ENCODE data around the gene SSC4D.

DNA sequence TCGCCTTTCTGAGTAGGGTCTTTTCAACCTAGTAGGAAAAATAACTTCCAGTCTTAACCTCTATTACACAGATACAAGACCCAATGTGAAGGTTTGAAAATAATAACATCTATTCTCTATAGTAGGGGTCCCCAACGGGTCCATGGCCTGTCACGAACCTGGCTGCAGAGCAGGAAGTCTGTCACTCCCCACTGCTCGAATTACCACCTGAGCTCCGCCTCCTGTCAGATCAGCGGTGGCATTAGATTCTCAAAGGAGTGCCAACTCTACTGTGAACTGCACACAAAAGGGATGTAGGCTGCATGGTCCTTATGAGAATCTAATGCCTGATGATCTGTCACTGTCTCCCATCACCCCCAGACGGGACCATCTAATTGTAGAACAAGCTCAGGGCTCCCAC, 58.1 kb downstream of the SSC4D start:
- TF ChIP-seq HDGF (IDR thresholded peaks at IDR 0.05; ENCODE audit: borderline replicate concordance) (no peak), SP1 (IDR thresholded peaks at IDR 0.05) (no peak), ZNF384 (IDR thresholded peaks at IDR 0.05) (no peak), BHLHE40 (IDR thresholded peaks at IDR 0.05; ENCODE audit: borderline replicate concordance) (no peak), NFRKB (IDR thresholded peaks at IDR 0.05) (no peak), TARDBP (IDR thresholded peaks at IDR 0.05) (no peak), L3MBTL2 (conservative IDR thresholded peaks at IDR 0.05) (no peak), SUZ12 (IDR thresholded peaks at IDR 0.05) (no peak)
- TF ChIP-seq, protein P1, sequence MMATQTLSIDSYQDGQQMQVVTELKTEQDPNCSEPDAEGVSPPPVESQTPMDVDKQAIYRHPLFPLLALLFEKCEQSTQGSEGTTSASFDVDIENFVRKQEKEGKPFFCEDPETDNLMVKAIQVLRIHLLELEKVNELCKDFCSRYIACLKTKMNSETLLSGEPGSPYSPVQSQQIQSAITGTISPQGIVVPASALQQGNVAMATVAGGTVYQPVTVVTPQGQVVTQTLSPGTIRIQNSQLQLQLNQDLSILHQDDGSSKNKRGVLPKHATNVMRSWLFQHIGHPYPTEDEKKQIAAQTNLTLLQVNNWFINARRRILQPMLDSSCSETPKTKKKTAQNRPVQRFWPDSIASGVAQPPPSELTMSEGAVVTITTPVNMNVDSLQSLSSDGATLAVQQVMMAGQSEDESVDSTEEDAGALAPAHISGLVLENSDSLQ (IDR thresholded peaks at IDR 0.05), result no peak

Measured in HEK293T (cell line).